Renal cortical epithelial cell (primary cell): Measurements from ENCODE around the gene OR5H1. TPM values are rescaled to one million over a fixed set of nuclear protein-coding genes. Genes with fewer than 3 reads are reported as not detected.

Experiments used
- total RNA-seq: library from RNA; depleted of rRNA; stranded (reverse); fragments of >200 nt; gene quantifications from 2 replicates; pipeline ENCODE4 v1.2.3, GENCODE V29; 2014

Gene OR5H1
- total RNA-seq, 1 donor from 2014 or later: not detected

Other genes starting within 250 kb of the OR5H1 start
- gene RIOX2, start 158.3 kb upstream of the OR5H1 start, total RNA-seq: 29.6 and 40.8 TPM in 2 replicates
- gene GABRR3, start 95.4 kb upstream of the OR5H1 start, total RNA-seq: not detected in 2 replicates
- gene OR5AC2, start 43.5 kb upstream of the OR5H1 start, total RNA-seq: not detected in 2 replicates
- gene OR5H14, start 16.8 kb downstream of the OR5H1 start, total RNA-seq: not detected in 2 replicates
- not detected in 2 replicates for gene OR5H15, start 36.0 kb downstream of the OR5H1 start, total RNA-seq
- not detected in 2 replicates for gene OR5H6, start 133.5 kb downstream of the OR5H1 start, total RNA-seq
- gene OR5H2, start 151.8 kb downstream of the OR5H1 start, total RNA-seq: not detected in 2 replicates
- gene OR5K4, start 223.1 kb downstream of the OR5H1 start, total RNA-seq: not detected in 2 replicates